Thoracic aorta (tissue), 2 donors: ENCODE measurements around the gene SLC6A20. TPM values are rescaled to one million over a fixed set of nuclear protein-coding genes. Genes with fewer than 3 reads are reported as not detected.

Experiments used
- ATAC-seq: fragments of 150-250 bp; one replicate; pipeline ENCODE4 v1.8.0; 2017; ENCODE audit warnings: low read depth; ENCODE audit not compliant: insufficient number of reproducible peaks, low FRiP score
- DNase-seq: peaks from one replicate; pipeline ENCODE4 v3.0.0-alpha.2; 2020; ENCODE audit warnings: low spot score
- H3K27ac ChIP-seq, 2 donors: fragments of 200-600 bp; sonication (generic); 1 replicate in 1 of 2; 2 replicates in 1 of 2; pipeline ENCODE4 v1.5.1; 2016; ENCODE audit warnings: mild to moderate bottlenecking in 2 of 2, moderate library complexity in 2 of 2
- H3K27me3 ChIP-seq: fragments of 200-600 bp; sonication (generic); replicated peaks from 2 replicates; pipeline ENCODE4 v1.6.0; 2016; ENCODE audit warnings: mild to moderate bottlenecking; ENCODE audit not compliant: insufficient read depth
- H3K36me3 ChIP-seq: fragments of 200-600 bp; sonication (generic); one replicate; pipeline ENCODE4 v1.5.1; 2016
- H3K4me1 ChIP-seq, 2 donors: fragments of 200-600 bp; sonication (generic); 1 replicate in 1 of 2; 2 replicates in 1 of 2; pipeline versions ENCODE4 v1.5.1 to v1.6.0; 2016; ENCODE audit warnings: low read depth in 2 of 2, mild to moderate bottlenecking in 1 of 2; ENCODE audit not compliant: control insufficient read depth in 1 of 2
- H3K4me3 ChIP-seq: fragments of 200-600 bp; sonication (generic); 2 replicates; pipeline ENCODE4 v1.5.1; 2016; ENCODE audit warnings: mild to moderate bottlenecking
- H3K9me3 ChIP-seq: fragments of 200-600 bp; sonication (generic); 2 replicates; pipeline ENCODE4 v1.5.1; 2016
- CTCF ChIP-seq: fragments of 200-600 bp; sonication (generic); IDR thresholded peaks from one replicate; pipeline ENCODE4 v1.5.1; 2019; ENCODE audit warnings: antibody characterized with exemption
- total RNA-seq, 2 donors: library from RNA; depleted of rRNA; stranded (reverse); fragments of >200 nt; gene quantifications; one replicate each; pipeline versions ENCODE4 v1.1.0 to v1.2.3, GENCODE V29; 2016

Gene SLC6A20
- total RNA-seq, 2 donors from 2014 or later, result 0.28 TPM; not detected in 1

GRCh38 chr3:45716790-45717336 lies 79.5 kb downstream of the SLC6A20 start:
- Histone ChIP-seq H3K4me1 (peaks cover 0 to 14% of the 10 kb centered on the region in 2 donors), H3K9me3 (no peaks in the 10 kb centered on the region), H3K27me3 (no peaks in the 10 kb centered on the region), H3K36me3 (peaks cover 25% of the 10 kb centered on the region), H3K4me3 (no peak overlapping the region), H3K27ac (no peak overlapping the region)
- no peak for TF ChIP-seq CTCF
- DNase-seq, result no peak
- no peak for ATAC-seq

- Histone ChIP-seq H3K36me3 (peaks cover 24% of the 10 kb centered on the region), H3K9me3 (no peaks in the 10 kb centered on the region)
- ATAC-seq, result no peak
Observed at GRCh38 chr3:45715945-45716344, 80.4 kb downstream of the SLC6A20 start.

GRCh38 chr3:45712434-45713110 lies 83.8 kb downstream of the SLC6A20 start:
- peaks cover 24% of the 10 kb centered on the region for H3K36me3 ChIP-seq
- ATAC-seq (no peak), DNase-seq (no peak)
- H3K4me1 ChIP-seq, result no peaks in the 10 kb centered on the region
- no peaks in the 10 kb centered on the region for H3K9me3 ChIP-seq
- TF ChIP-seq CTCF, result no peak
- no peak overlapping the region for H3K27ac ChIP-seq
- H3K4me3 ChIP-seq, result no peak overlapping the region
- no peaks in the 10 kb centered on the region for H3K27me3 ChIP-seq

More at GRCh38 chr3:45715945-45716344, 80.4 kb downstream of the SLC6A20 start:
- Histone ChIP-seq H3K4me1 (peaks cover 0 to 14% of the 10 kb centered on the region in 2 donors), H3K4me3 (no peak overlapping the region), H3K27ac (no peak overlapping the region), H3K27me3 (no peaks in the 10 kb centered on the region)
- TF ChIP-seq CTCF, result no peak
- DNase-seq, result no peak

- no peaks in the 10 kb centered on the region for H3K9me3 ChIP-seq
- no peaks in the 10 kb centered on the region for H3K4me1 ChIP-seq
- TF ChIP-seq CTCF, result no peak
- H3K27ac ChIP-seq, result no peak overlapping the region
- H3K27me3 ChIP-seq, result no peaks in the 10 kb centered on the region
- no peak for DNase-seq
- no peak overlapping the region for H3K4me3 ChIP-seq
- peaks cover 24% of the 10 kb centered on the region for H3K36me3 ChIP-seq
- no peak for ATAC-seq
Observed at GRCh38 chr3:45711931-45712330, 84.4 kb downstream of the SLC6A20 start.

- H3K27ac ChIP-seq, result no peak overlapping the region
- no peak for ATAC-seq
- TF ChIP-seq CTCF, result no peak
- H3K4me1 ChIP-seq, result no peaks in the 10 kb centered on the region
- no peak for DNase-seq
- H3K36me3 ChIP-seq, result peaks cover 11% of the 10 kb centered on the region
- H3K9me3 ChIP-seq, result no peaks in the 10 kb centered on the region
- no peak overlapping the region for H3K4me3 ChIP-seq
- no peaks in the 10 kb centered on the region for H3K27me3 ChIP-seq
Observed at GRCh38 chr3:45705839-45706808, 90.2 kb downstream of the SLC6A20 start.
